Right atrium auricular region (tissue), 2 donors: Measurements from ENCODE around the gene YPEL1. TPM values are rescaled to one million over a fixed set of nuclear protein-coding genes. Genes with fewer than 3 reads are reported as not detected.

Source experiments
- DNase-seq: peaks from one replicate; pipeline ENCODE4 v3.0.0-alpha.2; 2019; ENCODE audit warnings: low spot score
- H3K27ac ChIP-seq, 2 donors: fragments of 200-600 bp; sonication (generic); 1 replicate in 1 of 2; 2 replicates in 1 of 2; pipeline ENCODE4 v1.5.1; 2016 to 2019
- H3K27me3 ChIP-seq, 2 donors: fragments of 200-600 bp; sonication (generic); one replicate each; pipeline versions ENCODE4 v1.5.1 to v1.6.0; 2017 to 2019
- H3K36me3 ChIP-seq: fragments of 200-600 bp; sonication (generic); one replicate; pipeline ENCODE4 v1.5.1; 2016
- H3K4me1 ChIP-seq, 2 donors: fragments of 200-600 bp; sonication (generic); one replicate each; pipeline versions ENCODE4 v1.5.1 to v1.6.0; 2017 to 2019
- H3K4me3 ChIP-seq, 2 donors: fragments of 200-600 bp; sonication (generic); 1 replicate in 1 of 2; 2 replicates in 1 of 2; pipeline ENCODE4 v1.5.1; 2017 to 2019; ENCODE audit warnings: mild to moderate bottlenecking in 1 of 2, moderate library complexity in 1 of 2
- H3K9me3 ChIP-seq, 2 donors: fragments of 200-600 bp; sonication (generic); one replicate each; pipeline ENCODE4 v1.5.1; 2019
- total RNA-seq, 2 donors: library from RNA; depleted of rRNA; stranded (reverse); fragments of >200 nt; gene quantifications; one replicate each; pipeline ENCODE4 v1.1.0, GENCODE V29; 2016
- TF ChIP-seq, protein P1 (sequence below), 2 donors: fragments of 200-600 bp; sonication (generic); IDR thresholded peaks; one replicate each; pipeline ENCODE4 v1.5.1; 2019; ENCODE audit warnings: antibody characterized with exemption in 2 of 2

Gene YPEL1
- total RNA-seq, 2 donors from 2014 or later, result 5.0 to 11.5 TPM

DNA sequence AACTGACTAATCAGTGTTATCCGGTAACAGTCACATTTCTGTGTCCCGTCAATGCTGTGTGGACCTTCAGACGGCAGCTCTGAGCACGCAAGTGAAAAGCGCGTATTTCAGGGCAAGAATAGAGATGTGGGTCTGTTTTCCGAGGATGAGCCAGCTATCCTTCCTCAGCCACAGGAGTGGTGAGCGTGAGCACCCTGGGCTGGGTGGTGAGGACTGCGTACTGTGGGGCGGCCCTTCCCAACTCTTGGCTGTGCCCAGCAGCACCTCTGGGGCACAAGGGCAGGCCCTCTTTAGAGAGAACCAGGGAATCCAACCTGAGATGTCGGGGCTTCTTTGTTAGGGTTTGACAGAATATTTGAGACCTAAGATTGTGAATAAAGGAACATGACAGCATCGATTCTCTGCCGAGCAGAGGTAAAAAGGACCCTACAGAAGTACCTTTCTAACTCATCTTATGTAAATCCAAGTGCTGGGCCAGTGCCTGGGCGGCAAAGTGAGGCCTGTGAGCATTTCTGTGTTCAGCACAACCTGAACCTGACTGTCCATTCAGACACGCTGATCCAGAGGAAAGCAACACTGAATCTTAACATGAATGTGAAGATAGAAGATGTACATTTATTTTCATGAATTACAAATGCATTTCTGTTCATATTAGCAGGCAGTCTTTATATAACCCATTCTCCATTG lies 26.5 kb upstream of the YPEL1 start:
- no peak for DNase-seq
- H3K27ac ChIP-seq, result no peak overlapping the region
- H3K4me3 ChIP-seq, result no peak overlapping the region
- H3K36me3 ChIP-seq, result peaks cover 77% of the 10 kb centered on the region
- TF ChIP-seq, protein P1, sequence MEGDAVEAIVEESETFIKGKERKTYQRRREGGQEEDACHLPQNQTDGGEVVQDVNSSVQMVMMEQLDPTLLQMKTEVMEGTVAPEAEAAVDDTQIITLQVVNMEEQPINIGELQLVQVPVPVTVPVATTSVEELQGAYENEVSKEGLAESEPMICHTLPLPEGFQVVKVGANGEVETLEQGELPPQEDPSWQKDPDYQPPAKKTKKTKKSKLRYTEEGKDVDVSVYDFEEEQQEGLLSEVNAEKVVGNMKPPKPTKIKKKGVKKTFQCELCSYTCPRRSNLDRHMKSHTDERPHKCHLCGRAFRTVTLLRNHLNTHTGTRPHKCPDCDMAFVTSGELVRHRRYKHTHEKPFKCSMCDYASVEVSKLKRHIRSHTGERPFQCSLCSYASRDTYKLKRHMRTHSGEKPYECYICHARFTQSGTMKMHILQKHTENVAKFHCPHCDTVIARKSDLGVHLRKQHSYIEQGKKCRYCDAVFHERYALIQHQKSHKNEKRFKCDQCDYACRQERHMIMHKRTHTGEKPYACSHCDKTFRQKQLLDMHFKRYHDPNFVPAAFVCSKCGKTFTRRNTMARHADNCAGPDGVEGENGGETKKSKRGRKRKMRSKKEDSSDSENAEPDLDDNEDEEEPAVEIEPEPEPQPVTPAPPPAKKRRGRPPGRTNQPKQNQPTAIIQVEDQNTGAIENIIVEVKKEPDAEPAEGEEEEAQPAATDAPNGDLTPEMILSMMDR (IDR thresholded peaks at IDR 0.05), result no peak
- H3K27me3 ChIP-seq, result no peaks in the 10 kb centered on the region
- H3K4me1 ChIP-seq, result no peaks in the 10 kb centered on the region
- no peaks in the 10 kb centered on the region for H3K9me3 ChIP-seq

DNA sequence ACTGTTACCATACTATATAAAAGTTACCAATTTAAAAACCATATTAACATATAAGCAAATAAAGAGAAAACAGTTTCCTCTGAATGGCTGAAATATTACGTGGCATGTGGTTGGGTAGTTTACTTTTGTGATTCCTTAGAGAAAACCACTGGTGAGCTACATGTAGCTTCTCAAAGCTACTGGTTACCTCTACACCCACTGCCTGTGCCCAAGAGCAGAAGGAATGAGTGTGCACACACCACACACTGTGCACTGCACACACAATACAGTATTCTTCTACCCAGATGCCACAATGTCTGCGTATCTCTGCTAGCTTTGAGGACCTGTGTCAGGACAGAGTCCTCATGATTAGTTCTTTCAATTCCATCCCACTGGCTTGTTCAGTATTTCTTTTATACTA lies 25.5 kb upstream of the YPEL1 start:
- H3K36me3 ChIP-seq, result peaks cover 66% of the 10 kb centered on the region
- H3K27ac ChIP-seq, result no peak overlapping the region
- H3K4me3 ChIP-seq, result no peak overlapping the region
- no peak for DNase-seq
- no peaks in the 10 kb centered on the region for H3K9me3 ChIP-seq
- TF ChIP-seq, protein P1 (IDR thresholded peaks at IDR 0.05), result no peak
- no peaks in the 10 kb centered on the region for H3K4me1 ChIP-seq
- no peaks in the 10 kb centered on the region for H3K27me3 ChIP-seq

DNA sequence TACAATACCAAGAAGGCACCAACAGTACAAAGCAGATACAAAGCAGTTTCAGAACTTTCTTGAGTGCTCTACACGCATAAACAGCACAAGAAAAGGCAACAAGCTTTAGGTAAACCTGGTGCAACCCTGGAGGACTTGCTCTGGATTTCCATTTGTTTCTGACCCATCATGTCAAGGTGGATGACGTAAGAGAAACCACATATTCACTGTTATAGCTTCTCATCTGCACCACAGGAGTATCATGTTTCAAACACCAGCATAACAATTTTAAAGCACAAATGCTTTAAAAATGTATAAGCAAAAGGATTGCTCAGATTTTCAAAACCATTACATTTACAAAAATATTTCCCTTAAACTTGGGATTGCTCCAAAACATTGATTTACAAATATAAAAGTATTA lies 25.0 kb upstream of the YPEL1 start:
- Histone ChIP-seq H3K4me3 (no peak overlapping the region), H3K4me1 (peaks cover 0 to 4% of the 10 kb centered on the region in 2 donors), H3K27ac (no peak overlapping the region), H3K27me3 (no peaks in the 10 kb centered on the region), H3K9me3 (no peaks in the 10 kb centered on the region), H3K36me3 (peaks cover 62% of the 10 kb centered on the region)
- DNase-seq, result no peak
- TF ChIP-seq, protein P1 (IDR thresholded peaks at IDR 0.05), result no peak

DNA sequence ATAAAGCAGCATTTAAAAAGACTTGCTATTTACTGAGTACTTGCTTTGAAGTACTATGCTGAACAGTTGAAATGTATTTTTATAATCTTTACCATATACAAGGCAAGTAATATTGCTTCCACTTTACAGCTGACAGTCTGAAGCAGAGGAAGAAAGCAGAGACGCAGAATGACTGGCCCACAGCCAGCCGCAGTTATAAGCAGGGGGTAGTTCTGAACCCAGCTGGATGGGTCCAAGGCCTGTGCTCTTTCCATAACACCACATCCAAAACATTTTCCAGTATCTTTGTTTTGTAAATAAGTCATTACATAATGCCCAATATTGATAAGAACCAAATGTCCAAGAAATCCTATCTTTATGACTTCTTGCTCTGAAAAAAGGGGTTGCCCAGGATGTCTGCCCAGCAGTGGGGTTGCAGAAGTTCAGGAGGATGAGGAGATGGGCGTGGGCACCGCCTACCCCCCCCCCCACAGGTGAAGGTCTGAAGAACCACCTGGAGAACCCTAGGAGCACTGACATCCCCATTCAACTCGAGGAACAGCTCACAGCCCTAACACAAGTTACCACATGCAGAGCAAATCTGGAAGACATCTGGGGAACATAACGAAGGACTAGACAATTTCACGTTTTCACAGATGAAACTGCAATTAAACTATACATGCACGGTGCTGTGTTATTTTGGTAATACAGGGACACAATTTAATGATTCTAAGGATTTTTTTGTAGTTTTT lies 24.2 kb upstream of the YPEL1 start:
- DNase-seq, result no peak
- Histone ChIP-seq H3K27ac (no peak overlapping the region), H3K9me3 (no peaks in the 10 kb centered on the region), H3K4me1 (peaks cover 0 to 12% of the 10 kb centered on the region in 2 donors), H3K27me3 (no peaks in the 10 kb centered on the region), H3K36me3 (peaks cover 54% of the 10 kb centered on the region), H3K4me3 (no peak overlapping the region)
- TF ChIP-seq, protein P1 (IDR thresholded peaks at IDR 0.05), result no peak

DNA sequence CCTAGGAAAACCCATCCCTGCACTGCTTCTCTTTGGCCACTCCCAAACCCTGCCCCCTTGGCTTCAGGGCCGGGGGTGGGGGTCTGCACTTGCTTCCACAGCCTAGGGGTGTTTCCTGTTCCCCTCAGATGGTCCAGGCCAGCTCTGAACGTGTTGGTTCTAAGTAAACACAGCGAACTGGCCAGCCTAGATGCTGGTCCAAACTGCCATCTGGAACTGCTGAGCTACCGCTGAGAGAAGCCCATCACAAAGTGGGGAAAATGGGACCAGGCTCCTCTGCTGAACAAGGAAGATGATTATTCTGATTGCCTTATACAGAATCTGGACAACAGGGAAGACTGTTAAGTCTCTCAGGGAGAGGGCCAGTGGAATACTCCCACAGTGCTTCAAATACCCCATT lies 23.5 kb upstream of the YPEL1 start:
- peaks cover 47% of the 10 kb centered on the region for H3K36me3 ChIP-seq
- H3K4me1 ChIP-seq, result peaks cover 0 to 19% of the 10 kb centered on the region in 2 donors
- H3K27ac ChIP-seq, result no peak overlapping the region
- no peaks in the 10 kb centered on the region for H3K27me3 ChIP-seq
- no peak for DNase-seq
- H3K9me3 ChIP-seq, result no peaks in the 10 kb centered on the region
- H3K4me3 ChIP-seq, result no peak overlapping the region
- TF ChIP-seq, protein P1 (IDR thresholded peaks at IDR 0.05), result no peak
